GM08714 (cell line): ENCODE data around the gene PKHD1.

ENCODE experiments used
- H3K4me3 ChIP-seq: fragments of 200-500 bp; sonication (Bioruptor generic); 2 replicates; pipeline ENCODE4 v1.5.1; 2014; ENCODE audit warnings: mild to moderate bottlenecking, low read length, inconsistent platforms
- ZNF274 ChIP-seq: IDR thresholded peaks from 2 replicates; pipeline ENCODE4 v1.6.1; 2012; ENCODE audit warnings: mild to moderate bottlenecking, low read depth, low read length

Gene PKHD1

DNA sequence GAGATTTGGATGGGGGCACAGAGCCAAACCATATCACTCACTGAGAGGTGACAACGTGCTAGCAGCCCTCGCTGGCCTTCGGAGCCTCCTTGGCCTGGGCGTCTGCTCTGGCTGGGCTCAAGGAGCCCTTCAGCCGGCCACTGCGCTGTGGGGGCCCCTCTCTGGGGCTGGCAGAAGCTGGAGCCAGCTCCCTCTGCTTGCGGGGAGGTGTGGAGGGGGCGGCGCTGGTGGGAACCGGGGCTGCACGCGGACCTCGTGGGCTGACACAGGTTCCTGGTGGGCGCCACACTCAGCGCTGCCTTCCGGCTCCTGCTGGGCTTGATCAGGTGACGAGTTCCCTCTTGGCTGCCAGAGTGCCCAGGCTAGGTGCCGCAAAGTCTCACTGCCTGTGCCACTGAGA lies 489.2 kb downstream of the PKHD1 start:
- no peak for TF ChIP-seq ZNF274

DNA sequence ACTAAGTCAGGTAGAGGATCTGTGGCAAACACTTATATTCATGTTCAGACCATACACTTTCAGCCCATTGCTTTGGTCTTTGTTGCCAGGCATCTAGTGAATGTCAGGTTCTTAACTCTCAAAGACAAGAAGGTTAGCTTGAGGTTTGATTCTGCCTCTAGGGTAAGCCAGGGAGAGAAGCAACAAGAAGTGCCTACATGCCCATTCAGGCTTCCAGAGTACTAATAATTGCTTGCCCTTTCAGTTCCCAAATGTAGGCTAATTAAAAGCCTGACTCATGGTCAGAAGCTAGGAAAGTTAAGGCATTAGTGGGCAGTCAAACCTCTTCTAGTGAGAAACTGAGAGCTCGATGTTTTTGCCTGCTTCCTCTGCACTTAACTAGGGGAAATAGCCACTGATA lies 492.4 kb downstream of the PKHD1 start:
- H3K4me3 ChIP-seq = no peak overlapping the region
- TF ChIP-seq ZNF274 = no peak

More for the DNA sequence above, 489.2 kb downstream of the PKHD1 start:
- no peak overlapping the region for H3K4me3 ChIP-seq

GRCh38 chr6:51585264-51585663 lies 502.1 kb downstream of the PKHD1 start:
- TF ChIP-seq ZNF274 = no peak
- H3K4me3 ChIP-seq = no peak overlapping the region

DNA sequence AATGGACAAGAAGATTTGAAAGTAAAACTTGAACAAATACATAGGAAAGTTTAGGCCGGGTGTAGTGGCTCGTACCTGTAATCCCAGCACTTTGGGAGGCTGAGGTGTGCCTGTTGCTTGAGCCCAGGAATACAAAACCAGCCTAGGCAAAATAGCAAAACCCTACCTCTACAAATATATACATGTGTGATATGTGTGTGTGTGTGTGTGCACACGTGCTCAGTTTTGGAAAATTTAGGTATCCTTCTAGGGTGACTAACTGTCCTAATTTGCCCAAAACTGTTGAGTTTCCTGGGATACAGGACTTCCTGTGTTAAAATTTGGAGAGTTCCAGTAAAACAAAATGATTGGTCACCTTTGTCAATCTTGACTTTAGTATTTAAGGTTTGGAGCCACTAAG lies 503.2 kb downstream of the PKHD1 start:
- H3K4me3 ChIP-seq = no peak overlapping the region
- no peak for TF ChIP-seq ZNF274

DNA sequence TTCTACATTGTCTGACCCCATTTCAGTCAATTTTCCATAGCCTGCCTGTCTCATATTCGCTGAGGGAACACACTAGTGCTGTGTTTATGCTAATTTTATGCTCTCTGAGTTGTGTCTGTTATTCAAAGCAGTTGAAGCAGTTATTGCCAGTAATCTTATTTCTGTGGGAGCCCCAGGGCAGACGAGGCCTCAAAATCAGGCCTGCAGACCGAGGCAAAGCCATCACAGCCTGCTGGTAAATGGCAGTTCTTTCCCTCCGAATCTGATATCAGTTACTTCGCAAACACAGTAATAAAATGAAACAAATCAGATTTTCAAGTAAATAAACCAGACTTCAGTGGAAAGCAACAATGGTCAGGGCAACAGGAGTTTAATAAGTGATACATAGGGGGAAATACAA lies 508.4 kb downstream of the PKHD1 start:
- no peak for TF ChIP-seq ZNF274
- H3K4me3 ChIP-seq = no peak overlapping the region

- no peak overlapping the region for H3K4me3 ChIP-seq
- no peak for TF ChIP-seq ZNF274
Observed at GRCh38 chr6:51578362-51578761, 509.1 kb downstream of the PKHD1 start.

DNA sequence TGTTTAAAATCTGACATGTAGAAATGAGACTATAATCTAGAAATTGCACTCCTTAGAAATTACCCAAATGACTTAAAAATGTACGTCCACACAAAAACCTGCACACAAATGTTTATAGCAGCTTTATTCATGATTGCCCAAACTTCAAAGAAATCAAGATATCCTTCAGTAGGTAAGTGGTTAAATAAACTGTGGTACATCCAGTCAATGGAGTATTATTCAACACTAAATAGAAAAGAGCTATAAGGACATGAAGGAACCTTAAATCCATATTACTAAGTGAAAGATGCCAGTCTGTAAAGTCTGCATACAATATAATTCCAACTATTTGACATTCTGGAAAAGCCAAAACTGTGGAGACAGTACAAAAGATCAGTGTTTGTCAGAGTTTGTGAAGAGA lies 513.4 kb downstream of the PKHD1 start:
- no peak overlapping the region for H3K4me3 ChIP-seq
- TF ChIP-seq ZNF274 = no peak

GRCh38 chr6:51571168-51571567 lies 516.2 kb downstream of the PKHD1 start:
- no peak for TF ChIP-seq ZNF274
- no peak overlapping the region for H3K4me3 ChIP-seq

DNA sequence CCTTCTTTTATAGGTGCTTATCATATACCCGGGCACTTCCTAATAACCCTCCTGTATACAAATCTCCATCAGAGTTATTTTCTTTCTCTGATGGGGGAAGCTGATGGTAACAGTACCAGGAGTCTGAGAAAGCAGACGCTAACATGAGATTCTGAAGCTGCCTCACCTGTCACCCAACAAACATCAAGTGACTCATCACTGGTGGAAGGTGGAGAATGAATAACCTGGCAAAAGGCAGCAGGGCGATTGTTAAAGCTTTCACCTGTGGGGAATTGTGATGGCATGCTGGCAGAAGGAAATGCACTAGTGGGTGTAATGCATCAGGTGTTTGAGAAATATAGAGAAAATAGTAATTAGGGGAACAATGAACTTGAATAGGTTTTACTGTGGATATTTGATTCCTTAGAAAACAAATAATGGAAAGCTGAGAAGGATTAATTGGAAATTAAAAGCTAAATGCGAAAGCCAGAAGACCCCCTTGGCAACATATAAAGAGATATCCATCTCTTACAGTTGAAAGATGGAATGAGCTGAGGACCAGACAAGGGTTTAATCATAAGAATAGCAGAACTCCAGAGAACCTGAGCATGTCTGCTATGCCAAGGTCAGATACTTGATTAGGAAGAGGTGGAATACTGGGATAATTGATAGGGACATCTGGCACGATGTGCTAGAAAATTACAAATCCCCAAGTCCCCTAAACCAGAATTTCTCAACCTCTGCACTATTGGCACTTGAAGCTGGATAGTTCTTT lies 517.1 kb downstream of the PKHD1 start:
- H3K4me3 ChIP-seq = no peak overlapping the region
- TF ChIP-seq ZNF274 = no peak

- no peak for TF ChIP-seq ZNF274
Observed at GRCh38 chr6:51569594-51569993, 517.8 kb downstream of the PKHD1 start.

DNA sequence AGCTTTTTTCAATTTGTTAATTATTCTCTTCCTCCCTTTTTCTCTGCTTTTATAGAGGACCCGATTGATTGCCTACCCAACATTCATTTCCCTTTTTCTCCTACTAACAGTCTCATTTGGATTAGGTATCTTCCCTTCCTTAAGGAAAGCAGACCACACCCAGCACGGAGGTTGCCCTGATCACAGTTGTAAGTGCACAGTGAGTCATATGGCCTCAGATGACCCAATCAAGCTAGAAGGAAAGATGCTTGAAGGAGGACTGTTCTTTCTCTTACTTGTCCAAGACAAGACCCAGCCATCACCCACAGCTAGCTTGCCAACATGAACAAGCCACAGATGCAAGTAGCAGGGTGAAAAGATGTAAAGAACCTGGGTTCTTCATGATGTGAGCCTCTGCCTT lies 518.6 kb downstream of the PKHD1 start:
- no peak for TF ChIP-seq ZNF274
- no peak overlapping the region for H3K4me3 ChIP-seq

More at GRCh38 chr6:51569594-51569993, 517.8 kb downstream of the PKHD1 start:
- H3K4me3 ChIP-seq = no peak overlapping the region

GRCh38 chr6:51565472-51565871 lies 521.9 kb downstream of the PKHD1 start:
- no peak for TF ChIP-seq ZNF274

More at GRCh38 chr6:51565472-51565871, 521.9 kb downstream of the PKHD1 start:
- no peak overlapping the region for H3K4me3 ChIP-seq
